Mesenchymal stem cell (in vitro differentiated cells and primary cell): ENCODE data around the gene IMMP2L.

Experiments
- DNase-seq: peaks from one replicate; pipeline ENCODE4 v3.0.0-alpha.2; 2013
- H2AFZ ChIP-seq: one replicate; pipeline ENCODE4 v1.6.1; 2013; ENCODE audit warnings: low read depth, mild to moderate bottlenecking, control low read depth, inconsistent platforms, low read length, moderate library complexity
- H2AK5ac ChIP-seq: 2 replicates; pipeline ENCODE4 v1.6.1; 2013; ENCODE audit warnings: low read length, moderate library complexity, mild to moderate bottlenecking, inconsistent platforms; ENCODE audit not compliant: severe bottlenecking
- H2BK120ac ChIP-seq: one replicate; pipeline ENCODE4 v1.6.1; 2013; ENCODE audit warnings: low read depth, mild to moderate bottlenecking, inconsistent platforms, low read length, moderate library complexity
- H2BK12ac ChIP-seq, 2 experiments: one replicate each; pipeline ENCODE4 v1.6.1; 2013; ENCODE audit warnings: inconsistent platforms in 2 of 2, low read length in 2 of 2, mild to moderate bottlenecking in 2 of 2, moderate library complexity in 2 of 2, control low read depth in 1 of 2
- H2BK15ac ChIP-seq: one replicate; pipeline ENCODE4 v1.6.1; 2013; ENCODE audit warnings: mild to moderate bottlenecking, low read depth, inconsistent platforms; ENCODE audit not compliant: poor library complexity, severe bottlenecking
- H2BK5ac ChIP-seq: 2 replicates; pipeline ENCODE4 v1.6.1; 2013; ENCODE audit warnings: low read depth, mild to moderate bottlenecking, low read length, control low read depth, inconsistent platforms; ENCODE audit not compliant: poor library complexity, severe bottlenecking
- H3K14ac ChIP-seq, 2 experiments: one replicate each; pipeline ENCODE4 v1.6.1; 2013; ENCODE audit warnings: inconsistent platforms in 2 of 2, low read length in 2 of 2, control low read depth in 1 of 2, mild to moderate bottlenecking in 1 of 2, moderate library complexity in 1 of 2
- H3K18ac ChIP-seq, 2 experiments: one replicate each; pipeline ENCODE4 v1.6.1; 2013; ENCODE audit warnings: inconsistent platforms in 2 of 2, low read length in 2 of 2, control low read depth in 1 of 2, low read depth in 1 of 2, mild to moderate bottlenecking in 1 of 2
- H3K23ac ChIP-seq, 2 experiments: one replicate each; pipeline ENCODE4 v1.6.1; 2013; ENCODE audit warnings: inconsistent platforms in 2 of 2, low read length in 2 of 2, mild to moderate bottlenecking in 2 of 2, moderate library complexity in 2 of 2, control low read depth in 1 of 2
- H3K27ac ChIP-seq: 2 replicates; pipeline ENCODE4 v1.5.1; 2013; ENCODE audit warnings: mild to moderate bottlenecking, moderate library complexity, low read length, control low read depth, inconsistent platforms; ENCODE audit not compliant: poor library complexity, severe bottlenecking
- H3K27me3 ChIP-seq, 2 experiments: 2 replicates each; pipeline versions ENCODE4 v1.6.1 to v1.7.0; 2013; ENCODE audit warnings: low read length in 2 of 2, mild to moderate bottlenecking in 2 of 2, moderate library complexity in 2 of 2, control low read depth in 1 of 2, inconsistent platforms in 1 of 2; ENCODE audit not compliant: control insufficient read depth in 1 of 2, insufficient read depth in 1 of 2
- H3K36me3 ChIP-seq, 2 experiments: 2 replicates each; pipeline versions ENCODE4 v1.6.1 to v1.7.0; 2013; ENCODE audit warnings: low read length in 2 of 2, control low read depth in 1 of 2, inconsistent platforms in 1 of 2, low read depth in 1 of 2, mild to moderate bottlenecking in 1 of 2; ENCODE audit not compliant: insufficient read depth in 2 of 2, control insufficient read depth in 1 of 2
- H3K4ac ChIP-seq, 2 experiments: one replicate each; pipeline ENCODE4 v1.6.1; 2013; ENCODE audit warnings: inconsistent platforms in 2 of 2, low read length in 2 of 2, mild to moderate bottlenecking in 2 of 2, moderate library complexity in 2 of 2, control low read depth in 1 of 2, low read depth in 1 of 2
- H3K4me1 ChIP-seq: 2 replicates; pipeline ENCODE4 v1.6.1; 2013; ENCODE audit warnings: low read depth, low read length, control low read depth; ENCODE audit not compliant: control insufficient read depth, insufficient read depth
- H3K4me2 ChIP-seq: 2 replicates; pipeline ENCODE4 v1.6.1; 2013; ENCODE audit warnings: low read length, mild to moderate bottlenecking, inconsistent platforms; ENCODE audit not compliant: poor library complexity, severe bottlenecking
- H3K4me3 ChIP-seq, 2 experiments: 2 replicates each; pipeline versions ENCODE4 v1.5.1 to v1.7.0; 2013; ENCODE audit warnings: low read length in 2 of 2, mild to moderate bottlenecking in 2 of 2, control low read depth in 1 of 2, low read depth in 1 of 2; ENCODE audit not compliant: insufficient read depth in 1 of 2
- H3K79me1 ChIP-seq: replicated peaks from 2 replicates; pipeline ENCODE4 v1.6.1; 2013; ENCODE audit warnings: mild to moderate bottlenecking, control low read depth, low read length, inconsistent platforms; ENCODE audit not compliant: poor library complexity, severe bottlenecking
- H3K9ac ChIP-seq: 2 replicates; pipeline ENCODE4 v1.7.0; 2013; ENCODE audit warnings: mild to moderate bottlenecking, low read length, moderate library complexity
- H3K9me3 ChIP-seq: 2 replicates; pipeline ENCODE4 v1.7.0; 2013; ENCODE audit warnings: mild to moderate bottlenecking, low read length; ENCODE audit not compliant: control insufficient read depth
- H4K8ac ChIP-seq: one replicate; pipeline ENCODE4 v1.6.1; 2013; ENCODE audit warnings: inconsistent platforms, mild to moderate bottlenecking, low read length, moderate library complexity
- H4K91ac ChIP-seq: one replicate; pipeline ENCODE4 v1.6.1; 2013; ENCODE audit warnings: mild to moderate bottlenecking, low read length, inconsistent platforms
- WGBS: methylation state at CpG from one replicate; pipeline ENCODE4 v1.1.7; 2013; ENCODE audit warnings: mixed read lengths; 5-methylcytosine and 5-hydroxymethylcytosine counted together

The IMMP2L gene

DNA sequence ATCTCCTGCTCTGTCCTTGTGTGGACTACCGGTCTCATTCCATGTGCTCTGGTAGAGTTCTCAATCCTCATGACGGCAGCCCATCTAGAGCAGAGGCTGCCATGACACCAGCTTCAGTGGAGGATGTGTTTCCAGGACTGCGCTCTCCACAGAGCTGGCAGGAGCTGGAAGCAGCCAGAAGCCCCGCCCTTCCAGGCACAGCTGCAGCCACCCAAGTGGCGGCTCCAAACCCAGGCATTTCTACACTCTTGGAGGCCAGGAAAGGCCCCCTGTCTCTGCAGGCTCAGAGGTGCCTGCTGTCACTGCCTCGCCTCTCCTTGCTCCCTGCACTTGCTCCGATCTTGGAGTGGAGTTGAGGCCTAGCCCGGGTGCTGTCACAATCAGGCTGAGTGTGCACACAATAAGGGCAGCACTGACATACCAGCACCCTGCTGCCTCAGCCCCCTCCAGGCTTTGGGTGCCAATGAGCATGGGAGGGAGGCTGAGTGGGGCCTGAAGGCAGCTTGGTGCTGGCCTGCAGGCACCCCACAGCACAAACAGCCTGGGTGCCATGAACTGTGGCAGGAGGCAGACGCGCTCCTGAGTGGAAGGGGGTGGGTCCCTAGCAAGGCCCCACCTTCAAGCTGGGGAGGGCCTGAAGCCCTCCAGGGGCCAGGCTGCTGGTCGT, 349.3 kb downstream of the IMMP2L start:
- Histone ChIP-seq H2AK5ac (no peak overlapping the region), H3K4ac (no peak overlapping the region), H2BK12ac (no peak overlapping the region), H2AFZ (no peak overlapping the region), H3K4me3 (no peak overlapping the region), H3K79me1 (no peaks in the 10 kb centered on the region), H3K9ac (no peak overlapping the region), H3K36me3 (peaks cover 0 to 7% of the 10 kb centered on the region in 2 experiments), H3K4me2 (no peak overlapping the region), H3K14ac (no peak overlapping the region), H2BK5ac (no peak overlapping the region), H3K23ac (no peak overlapping the region), H4K8ac (peak overlapping the region; percentile 28), H3K27me3 (no peaks in the 10 kb centered on the region), H2BK15ac (no peak overlapping the region), H2BK120ac (no peak overlapping the region), H4K91ac (no peak overlapping the region), H3K27ac (no peak overlapping the region), H3K9me3 (no peaks in the 10 kb centered on the region), H3K4me1 (no peaks in the 10 kb centered on the region), H3K18ac (no peak overlapping the region)
- WGBS: 92% methylated on average over 11 of the region's 11 CpGs
- no peak for DNase-seq

DNA sequence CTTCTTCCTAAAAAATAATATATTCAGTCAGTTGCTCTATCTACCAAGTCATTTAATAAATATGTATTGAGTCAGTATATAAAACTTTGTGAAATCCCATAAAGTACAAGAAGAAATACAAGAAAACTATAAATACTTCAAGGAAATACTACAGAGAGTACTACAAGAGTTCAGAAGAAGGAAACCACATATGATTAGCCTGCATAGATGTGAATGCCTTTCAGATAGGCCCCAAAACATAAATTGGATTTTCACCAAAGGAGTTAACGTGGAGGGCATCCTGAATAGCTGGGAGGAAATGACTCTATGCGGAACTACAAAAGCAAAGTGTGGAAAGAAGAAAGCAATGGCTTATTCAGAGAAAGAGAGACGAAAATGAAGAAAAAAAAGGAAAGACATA, 351.3 kb downstream of the IMMP2L start:
- H2BK12ac ChIP-seq: no peak overlapping the region
- no peaks in the 10 kb centered on the region for H3K9me3 ChIP-seq
- no peaks in the 10 kb centered on the region for H3K79me1 ChIP-seq
- H3K4me2 ChIP-seq: no peak overlapping the region
- H3K4me1 ChIP-seq: no peaks in the 10 kb centered on the region
- peaks cover 0 to 7% of the 10 kb centered on the region in 2 experiments for H3K36me3 ChIP-seq
- H2BK5ac ChIP-seq: no peak overlapping the region
- H2BK15ac ChIP-seq: no peak overlapping the region
- no peak overlapping the region for H3K18ac ChIP-seq
- no peaks in the 10 kb centered on the region for H3K27me3 ChIP-seq
- WGBS: 93% methylated on average over 3 of the region's 3 CpGs
- H2BK120ac ChIP-seq: no peak overlapping the region
- H3K23ac ChIP-seq: no peak overlapping the region
- no peak overlapping the region for H2AFZ ChIP-seq
- H3K4me3 ChIP-seq: no peak overlapping the region
- H2AK5ac ChIP-seq: no peak overlapping the region
- no peak overlapping the region for H4K91ac ChIP-seq
- H3K9ac ChIP-seq: no peak overlapping the region
- no peak overlapping the region for H3K4ac ChIP-seq
- no peak overlapping the region for H4K8ac ChIP-seq
- H3K27ac ChIP-seq: no peak overlapping the region
- DNase-seq: no peak
- no peak overlapping the region for H3K14ac ChIP-seq

DNA sequence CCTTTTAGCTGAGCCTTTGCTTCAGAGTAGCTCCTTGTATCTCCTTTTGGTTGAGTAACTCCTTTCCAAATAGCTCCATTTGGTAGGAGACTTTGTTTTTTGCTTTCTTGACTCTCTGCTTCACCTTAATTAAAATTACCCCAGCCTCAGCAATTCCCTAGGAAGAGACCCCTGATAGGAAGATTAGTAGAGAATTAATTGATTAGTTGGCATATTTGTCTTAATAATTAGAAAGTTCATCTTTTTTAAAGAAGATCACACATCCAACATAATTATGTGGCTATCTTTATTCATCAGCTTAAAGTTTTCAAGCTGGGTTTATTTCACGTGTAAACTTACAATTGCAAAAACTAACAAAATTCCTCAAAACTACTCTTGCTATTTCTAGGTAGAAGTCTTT, 352.2 kb downstream of the IMMP2L start:
- H3K36me3 ChIP-seq: peaks cover 0 to 7% of the 10 kb centered on the region in 2 experiments
- no peak overlapping the region for H3K4me2 ChIP-seq
- H2BK5ac ChIP-seq: no peak overlapping the region
- DNase-seq: no peak
- no peaks in the 10 kb centered on the region for H3K9me3 ChIP-seq
- no peak overlapping the region for H4K8ac ChIP-seq
- no peaks in the 10 kb centered on the region for H3K4me1 ChIP-seq
- no peak overlapping the region for H2BK120ac ChIP-seq
- H3K23ac ChIP-seq: no peak overlapping the region
- H3K27me3 ChIP-seq: no peaks in the 10 kb centered on the region
- H2AK5ac ChIP-seq: no peak overlapping the region
- 100% methylated on average over 1 of the region's 1 CpG for WGBS
- no peak overlapping the region for H2BK15ac ChIP-seq
- no peak overlapping the region for H2BK12ac ChIP-seq
- no peaks in the 10 kb centered on the region for H3K79me1 ChIP-seq
- no peak overlapping the region for H2AFZ ChIP-seq
- no peak overlapping the region for H3K18ac ChIP-seq
- no peak overlapping the region for H3K27ac ChIP-seq
- no peak overlapping the region for H4K91ac ChIP-seq
- no peak overlapping the region for H3K4me3 ChIP-seq
- no peak overlapping the region for H3K9ac ChIP-seq
- no peak overlapping the region for H3K14ac ChIP-seq
- no peak overlapping the region for H3K4ac ChIP-seq

DNA sequence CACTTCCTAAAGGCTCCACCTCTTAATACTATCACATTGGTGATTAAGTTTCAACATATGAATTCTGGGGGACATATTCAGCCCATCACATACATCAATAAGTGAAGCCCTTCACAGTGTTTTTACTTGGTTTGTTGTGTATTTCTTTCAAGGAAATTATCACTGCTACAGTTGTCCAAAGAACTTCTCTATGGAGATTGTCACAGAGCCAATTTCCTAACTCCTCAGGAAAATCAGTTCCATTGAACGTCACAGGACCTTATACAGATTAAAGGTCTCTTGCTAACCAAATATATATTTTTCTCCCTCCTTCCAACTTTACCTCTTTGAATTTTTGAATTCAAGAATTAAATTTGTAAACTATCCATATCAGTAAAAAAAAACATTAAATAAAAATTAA, 357.0 kb downstream of the IMMP2L start:
- Histone ChIP-seq H3K79me1 (no peaks in the 10 kb centered on the region), H3K14ac (no peak overlapping the region), H4K91ac (no peak overlapping the region), H3K4me3 (no peak overlapping the region), H3K27me3 (no peaks in the 10 kb centered on the region), H4K8ac (no peak overlapping the region), H2BK120ac (no peak overlapping the region), H2AFZ (no peak overlapping the region), H2BK12ac (no peak overlapping the region), H3K4me1 (no peaks in the 10 kb centered on the region), H2BK15ac (no peak overlapping the region), H3K18ac (no peak overlapping the region), H2BK5ac (no peak overlapping the region), H3K27ac (no peak overlapping the region), H3K36me3 (no peaks in the 10 kb centered on the region), H3K9me3 (no peaks in the 10 kb centered on the region), H3K23ac (no peak overlapping the region), H3K9ac (no peak overlapping the region), H2AK5ac (no peak overlapping the region), H3K4me2 (no peak overlapping the region), H3K4ac (no peak overlapping the region)
- DNase-seq: no peak
- WGBS: 94% methylated on average over 1 of the region's 1 CpG
